CD4-positive, alpha-beta T cell (primary cell): Measurements from ENCODE around the gene GRM5. TPM values are rescaled to one million over a fixed set of nuclear protein-coding genes. Genes with fewer than 3 reads are reported as not detected.

Experiments
- ATAC-seq: fragments of 200-7000 bp; cut with Tn5 transposase; one replicate; pipeline ENCODE4 v1.10.0; 2022; ENCODE audit warnings: mild to moderate bottlenecking; ENCODE audit not compliant: poor library complexity
- CTCF ChIA-PET: fragments of 350-600 bp; sonication (Branson Sonifier 250); formaldehyde crosslinking; loops from one replicate; lab custom pipeline; 2021; ENCODE audit warnings: antibody characterized with exemption, inconsistent platforms; lab: Charles Lee
- POLR2A ChIA-PET: fragments of 350-600 bp; sonication (Branson Sonifier 250); formaldehyde crosslinking; loops from one replicate; lab custom pipeline; 2021; ENCODE audit warnings: antibody characterized with exemption, inconsistent platforms; lab: Charles Lee
- DNase-seq, 14 experiments: peaks; one replicate each; pipeline ENCODE4 v3.0.0-alpha.2; 2013 to 2020; ENCODE audit warnings: mixed read lengths in 2 of 14
- H3K27ac ChIP-seq, 2 donors: one replicate each; pipeline versions ENCODE4 v1.5.1 to v1.7.0; 2013; ENCODE audit warnings: low read length in 2 of 2, low read depth in 1 of 2, mild to moderate bottlenecking in 1 of 2
- H3K27me3 ChIP-seq, 2 experiments: 1 replicate in 1 of 2; 2 replicates in 1 of 2; pipeline versions ENCODE4 v1.6.1 to v1.7.0; 2013; ENCODE audit warnings: low read length in 2 of 2, control low read depth in 1 of 2, mild to moderate bottlenecking in 1 of 2, moderate library complexity in 1 of 2; ENCODE audit not compliant: insufficient read depth in 2 of 2, control insufficient read depth in 1 of 2
- H3K36me3 ChIP-seq: one replicate; pipeline ENCODE4 v1.6.1; 2013; ENCODE audit warnings: low read length, control low read depth; ENCODE audit not compliant: insufficient read depth
- H3K4me1 ChIP-seq: one replicate; pipeline ENCODE4 v1.6.1; 2013; ENCODE audit warnings: low read length, control low read depth; ENCODE audit not compliant: insufficient read depth
- H3K4me3 ChIP-seq: one replicate; pipeline ENCODE4 v1.5.1; 2013; ENCODE audit warnings: mild to moderate bottlenecking, low read length, moderate library complexity
- H3K9me3 ChIP-seq, 2 experiments: 1 replicate in 1 of 2; 2 replicates in 1 of 2; pipeline versions ENCODE4 v1.6.1 to v1.7.0; 2013; ENCODE audit warnings: low read length in 2 of 2, mild to moderate bottlenecking in 2 of 2, control low read depth in 1 of 2, moderate library complexity in 1 of 2; ENCODE audit not compliant: control insufficient read depth in 1 of 2, insufficient read depth in 1 of 2
- H3K27ac Mint-ChIP-seq: one replicate; pipeline ENCODE4 v1.8.0; 2020; ENCODE audit warnings: mixed read lengths
- H3K27me3 Mint-ChIP-seq: one replicate; pipeline ENCODE4 v1.8.0; 2021; ENCODE audit warnings: mixed read lengths
- H3K36me3 Mint-ChIP-seq: one replicate; pipeline ENCODE4 v1.8.0; 2021; ENCODE audit warnings: low read depth, mixed read lengths
- H3K4me1 Mint-ChIP-seq: one replicate; pipeline ENCODE4 v1.8.0; 2021; ENCODE audit warnings: low read depth, mixed read lengths
- H3K4me3 Mint-ChIP-seq: one replicate; pipeline ENCODE4 v1.8.0; 2020; ENCODE audit warnings: mild to moderate bottlenecking, mixed read lengths
- H3K9me3 Mint-ChIP-seq: one replicate; pipeline ENCODE4 v1.8.0; 2020; ENCODE audit warnings: mixed read lengths
- CTCF ChIP-seq: fragments of 200-600 bp; IDR thresholded peaks from one replicate; pipeline ENCODE4 v1.8.0; 2022; ENCODE audit warnings: antibody characterized with exemption, mild to moderate bottlenecking
- intact Hi-C, 2 experiments: fragments of 100-400 bp; cut with DNase I in 1 of 2; cut with micrococcal nuclease in 1 of 2; formaldehyde crosslinking; loops; one replicate each; pipeline versions ENCODE4 v1.15.1 to v1.9.0; 2023 to 2025; cut with DNase I, micrococcal nuclease
- total RNA-seq, 174 experiments: library from RNA in 2 of 174; stranded (reverse) in 2 of 174; gene quantifications; one replicate each; pipeline ENCODE4 v1.2.3 and lab custom pipeline; 2021 to 2026

The GRM5 gene
- total RNA-seq, 2 experiments from 2014 or later, result not detected

- H3K27me3 ChIP-seq, result no peaks in the 10 kb centered on the region
- H3K27me3 Mint-ChIP-seq, result no peaks in the 10 kb centered on the region
- ChIA-PET POLR2A (no interaction called here), CTCF (no interaction called here)
- no peak for DNase-seq
- intact Hi-C loops, result no loop called here
- no peak overlapping the region for H3K4me3 Mint-ChIP-seq
- H3K27ac Mint-ChIP-seq, result no peak overlapping the region
- ATAC-seq, result no peak
- H3K36me3 Mint-ChIP-seq, result no peaks in the 10 kb centered on the region
- no peak for TF ChIP-seq CTCF
- no peaks in the 10 kb centered on the region for H3K9me3 ChIP-seq
- no peaks in the 10 kb centered on the region for H3K36me3 ChIP-seq
- no peaks in the 10 kb centered on the region for H3K9me3 Mint-ChIP-seq
- no peaks in the 10 kb centered on the region for H3K4me1 ChIP-seq
- no peak overlapping the region for H3K27ac ChIP-seq
- no peak overlapping the region for H3K4me3 ChIP-seq
- peaks cover 10% of the 10 kb centered on the region for H3K4me1 Mint-ChIP-seq
These were observed 265.8 kb downstream of the GRM5 start for GRCh38 chr11:88799771-88800500.

- H3K27ac Mint-ChIP-seq, result no peak overlapping the region
- CTCF ChIA-PET, result no interaction called here
These were observed 275.6 kb downstream of the GRM5 start for GRCh38 chr11:88790182-88790581.

GRCh38 chr11:88779577-88779976 lies 286.2 kb downstream of the GRM5 start:
- H3K27ac Mint-ChIP-seq, result no peak overlapping the region
- Histone ChIP-seq H3K4me1 (no peaks in the 10 kb centered on the region), H3K9me3 (peaks cover 0 to 5% of the 10 kb centered on the region in 2 experiments), H3K27ac (no peak overlapping the region), H3K4me3 (no peak overlapping the region), H3K27me3 (no peaks in the 10 kb centered on the region), H3K36me3 (no peaks in the 10 kb centered on the region)
- ChIA-PET CTCF (no interaction called here), POLR2A (no interaction called here)
- H3K36me3 Mint-ChIP-seq, result no peaks in the 10 kb centered on the region
- intact Hi-C loops, result no loop called here
- DNase-seq (no peak), ATAC-seq (no peak)
- no peaks in the 10 kb centered on the region for H3K27me3 Mint-ChIP-seq
- no peak overlapping the region for H3K4me3 Mint-ChIP-seq
- no peaks in the 10 kb centered on the region for H3K9me3 Mint-ChIP-seq
- TF ChIP-seq CTCF, result no peak
- no peaks in the 10 kb centered on the region for H3K4me1 Mint-ChIP-seq

More at GRCh38 chr11:88790182-88790581, 275.6 kb downstream of the GRM5 start:
- Mint-ChIP-seq H3K27me3 (no peaks in the 10 kb centered on the region), H3K4me3 (no peak overlapping the region), H3K36me3 (no peaks in the 10 kb centered on the region), H3K9me3 (no peaks in the 10 kb centered on the region), H3K4me1 (no peaks in the 10 kb centered on the region)
- Histone ChIP-seq H3K27ac (no peak overlapping the region), H3K4me3 (no peak overlapping the region), H3K36me3 (no peaks in the 10 kb centered on the region), H3K4me1 (no peaks in the 10 kb centered on the region), H3K9me3 (no peaks in the 10 kb centered on the region), H3K27me3 (no peaks in the 10 kb centered on the region)
- POLR2A ChIA-PET, result no interaction called here
- no peak for TF ChIP-seq CTCF
- ATAC-seq, result no peak
- DNase-seq, result no peak
- intact Hi-C loops, result no loop called here
